Fibroblast of skin of back (primary cell): ENCODE measurements around the gene PPP1R37.
"Not testable (repeated sequence)": the region's sequence is repeated elsewhere in the genome, so short reads cannot be mapped to it uniquely, and the experiment has no call there.

Experiments
- DNase-seq: peaks from one replicate; pipeline ENCODE4 v3.0.0-alpha.2; 2013

The PPP1R37 gene

DNA sequence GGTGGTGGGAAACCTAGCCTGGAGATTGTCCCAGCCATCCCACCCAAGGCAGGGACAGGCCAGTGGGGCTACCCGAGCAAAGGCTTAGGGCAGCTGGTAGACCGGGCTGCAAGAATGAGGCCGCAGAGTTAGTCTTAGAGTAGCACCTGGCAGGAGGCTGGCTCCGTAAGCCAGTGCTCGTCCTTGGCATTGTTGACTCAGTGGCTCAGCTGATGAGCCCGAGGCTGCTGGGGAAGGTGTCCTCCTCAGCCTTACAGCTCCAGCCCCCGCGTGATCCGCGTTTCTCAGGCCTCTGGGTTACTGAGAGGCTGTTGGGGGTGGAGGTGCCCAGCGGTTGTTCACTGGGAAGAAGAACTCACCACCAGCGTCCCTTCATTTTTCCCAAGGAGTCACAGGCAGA is 24.7 kb downstream of the PPP1R37 start:
- no peak for DNase-seq

DNA sequence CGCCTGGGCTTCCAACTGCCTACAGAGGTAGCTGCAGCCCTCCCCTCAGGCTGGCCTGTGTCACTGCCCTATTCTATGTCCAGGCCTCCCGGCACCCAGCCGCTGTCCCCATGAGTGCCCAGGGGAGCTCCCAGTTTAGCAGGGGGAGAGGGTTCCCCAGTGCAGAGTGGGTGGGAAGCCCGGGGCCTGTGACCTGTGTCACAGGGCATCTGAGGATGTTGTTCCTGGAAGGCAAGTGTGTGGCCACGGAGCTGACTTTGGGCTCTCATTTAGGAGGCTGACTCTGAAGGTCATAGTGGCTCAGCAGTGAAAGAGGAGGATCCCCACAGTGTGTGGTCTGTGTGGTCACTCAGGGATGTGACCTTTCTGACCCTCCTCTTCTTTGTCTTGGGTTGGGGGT is 25.1 kb downstream of the PPP1R37 start:
- DNase-seq = no peak

- not testable (repeated sequence) for DNase-seq
Observed at GRCh38 chr19:45118591-45119355, 25.8 kb downstream of the PPP1R37 start.

- no peak for DNase-seq
Observed at GRCh38 chr19:45119582-45119981, 26.6 kb downstream of the PPP1R37 start.

DNA sequence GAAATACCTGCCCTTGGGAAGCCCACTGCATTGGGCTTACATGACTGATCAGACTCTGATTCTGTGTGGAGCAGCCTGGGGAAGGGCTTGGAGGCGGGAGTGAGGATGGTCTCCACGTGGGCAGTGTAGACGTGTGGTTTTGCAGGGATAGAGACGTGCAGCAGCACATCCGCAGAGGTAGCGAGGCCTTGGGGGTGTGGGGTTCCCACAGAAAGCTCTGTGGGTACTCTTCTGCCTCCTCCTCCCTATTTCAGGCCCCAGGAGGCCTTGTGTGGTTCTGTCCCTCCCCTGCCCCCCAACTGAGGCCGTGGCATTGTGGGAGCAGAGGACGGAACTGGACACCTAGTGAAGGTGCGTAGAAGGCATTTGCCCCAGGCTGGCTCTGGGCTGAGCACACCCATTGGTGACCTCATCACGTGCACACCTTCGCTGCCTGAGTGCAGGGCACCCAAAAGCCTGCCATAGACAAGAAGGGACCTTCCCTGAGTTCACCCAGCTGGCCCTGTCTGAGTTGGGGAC is 28.9 kb downstream of the PPP1R37 start:
- no peak for DNase-seq

DNA sequence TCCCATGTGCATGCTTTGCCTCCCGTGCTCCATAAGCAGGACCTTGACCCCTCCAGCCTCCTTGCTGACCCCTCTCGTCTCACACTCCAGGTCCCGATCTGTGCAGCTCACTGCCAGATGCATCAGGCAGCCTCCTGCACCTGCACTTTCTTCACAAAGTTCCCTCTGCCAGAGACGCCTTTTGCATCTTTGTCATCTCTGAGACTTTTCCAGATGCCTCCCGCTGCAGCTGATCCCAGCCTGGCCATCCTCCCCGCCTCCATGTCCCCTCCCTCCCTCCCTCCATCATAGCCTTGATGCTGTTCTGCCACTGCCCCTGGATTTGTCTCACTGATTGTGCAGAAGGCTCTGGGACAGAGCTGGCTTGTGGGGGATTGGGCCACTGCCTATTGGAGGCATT is 29.9 kb downstream of the PPP1R37 start:
- DNase-seq = no peak

DNA sequence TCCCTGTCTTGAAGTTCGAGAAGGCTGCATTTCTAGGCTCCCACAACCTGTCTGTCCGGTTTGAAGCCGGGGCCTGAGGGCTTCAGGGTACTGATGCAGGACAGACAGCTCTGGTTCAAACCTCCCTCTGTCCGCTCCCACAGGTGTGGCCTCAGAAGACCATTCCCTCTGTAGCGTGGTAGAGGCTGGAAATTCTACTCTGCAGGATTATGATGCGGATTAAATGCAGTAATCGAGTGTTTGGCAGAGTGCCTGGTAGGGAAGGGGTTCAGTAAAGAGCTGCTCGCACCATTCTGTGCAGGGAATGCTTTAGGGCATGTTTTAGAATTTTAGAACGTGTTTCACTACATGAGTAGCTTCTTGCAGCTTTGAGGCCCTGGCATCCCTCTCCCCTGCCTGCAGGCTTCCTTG is 30.5 kb downstream of the PPP1R37 start:
- no peak for DNase-seq

- no peak for DNase-seq
Observed at GRCh38 chr19:45124021-45124420, 31.0 kb downstream of the PPP1R37 start.

- no peak for DNase-seq
Observed at GRCh38 chr19:45125360-45125759, 32.4 kb downstream of the PPP1R37 start.

- peak; percentile 49 for DNase-seq
Observed at GRCh38 chr19:45125975-45126493, 33.1 kb downstream of the PPP1R37 start.

DNA sequence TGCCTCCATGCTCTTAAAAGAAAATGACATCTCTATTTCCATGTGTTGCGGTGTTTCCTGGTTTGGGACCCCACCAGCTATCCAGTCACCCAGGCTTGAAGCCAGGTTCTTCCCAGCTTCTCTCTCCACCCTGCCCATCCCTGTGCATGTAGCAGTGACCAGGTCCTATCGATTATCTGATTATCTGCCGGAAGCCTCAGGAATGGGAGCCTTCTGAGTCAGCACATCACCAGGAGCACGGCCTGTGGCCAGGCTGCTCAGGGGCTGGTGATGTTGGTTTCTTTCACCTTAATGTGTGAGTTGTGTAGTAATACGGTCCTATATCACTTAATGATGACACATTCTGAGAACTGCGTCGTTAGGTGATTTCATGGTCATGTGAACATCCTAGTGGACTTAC is 33.7 kb downstream of the PPP1R37 start:
- no peak for DNase-seq

- DNase-seq = no peak
Observed at GRCh38 chr19:45128146-45128545, 35.2 kb downstream of the PPP1R37 start.

GRCh38 chr19:45128806-45129205 is 35.8 kb downstream of the PPP1R37 start:
- no peak for DNase-seq

DNA sequence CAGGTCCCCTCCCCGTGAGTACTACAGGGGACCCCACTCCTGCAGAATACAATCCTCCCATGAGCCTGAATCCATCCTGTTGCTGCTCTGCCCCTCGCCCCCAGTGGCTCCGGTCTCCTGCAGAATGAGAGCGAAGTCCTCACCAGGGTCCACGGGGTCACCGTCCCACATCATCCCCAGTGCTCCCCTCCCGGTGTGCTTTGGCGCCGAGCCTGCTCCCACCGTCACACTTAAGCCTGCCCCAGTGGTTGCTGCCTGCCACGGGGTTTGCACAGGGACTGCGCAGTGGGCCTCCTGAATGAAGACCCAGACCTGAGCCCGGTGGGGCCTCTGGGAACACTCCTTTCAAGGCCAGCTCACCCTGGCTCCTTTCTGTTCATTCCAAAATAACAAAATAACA is 37.3 kb downstream of the PPP1R37 start:
- no peak for DNase-seq

DNA sequence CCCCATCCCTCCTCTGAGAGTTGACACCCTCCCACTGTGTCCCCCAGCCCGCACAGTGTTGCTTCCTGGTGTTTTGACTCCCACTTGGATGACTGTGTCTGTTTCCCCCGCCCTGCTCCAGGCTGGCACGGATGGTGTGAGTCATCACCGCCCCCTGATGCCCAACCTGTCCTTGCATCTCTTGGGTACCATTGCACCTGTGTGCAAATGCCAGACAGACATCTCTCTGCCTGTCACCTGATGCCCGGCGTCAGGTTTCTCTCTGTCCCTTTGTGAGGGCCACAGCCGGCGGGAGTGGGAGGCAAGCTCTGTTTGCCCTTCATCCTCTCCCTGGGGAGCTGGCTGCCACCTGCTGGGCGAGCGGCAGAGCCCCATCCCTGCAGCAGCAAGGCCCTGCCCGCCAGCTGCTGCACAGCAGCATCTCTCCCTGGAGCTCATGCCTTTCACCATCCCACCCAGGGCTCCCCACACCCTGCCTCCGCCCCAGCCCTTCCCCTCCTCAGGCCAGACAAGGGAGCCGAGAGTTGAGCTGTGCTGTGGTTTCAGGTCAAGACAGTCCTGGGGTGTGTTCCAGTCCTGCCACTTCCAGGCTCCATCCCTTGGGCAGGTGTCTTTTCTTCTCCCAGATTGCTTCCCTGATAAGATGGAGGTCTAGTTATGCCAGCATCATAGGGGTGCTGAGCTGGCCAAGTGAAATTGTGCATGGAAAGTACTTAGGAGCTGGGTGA is 38.1 kb downstream of the PPP1R37 start:
- peak; percentile 29 for DNase-seq

DNA sequence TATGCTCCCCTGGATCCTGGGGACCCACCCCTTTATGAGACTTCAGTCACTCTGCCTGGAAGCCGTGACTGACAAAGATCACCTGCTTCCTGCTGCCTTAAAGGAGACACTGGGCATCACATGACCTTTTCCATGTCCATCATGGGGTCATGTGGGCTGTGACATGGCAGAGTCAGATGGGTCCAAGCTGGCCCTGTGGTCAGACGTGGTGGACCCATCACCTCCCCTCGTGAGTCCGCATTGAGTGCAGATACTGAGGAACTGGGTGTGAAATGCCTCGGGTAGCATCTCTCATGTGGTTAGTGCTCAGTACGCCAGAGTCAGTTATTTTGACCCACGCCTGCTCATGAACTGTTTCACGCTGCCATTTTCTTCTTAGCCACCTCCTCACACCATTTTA is 40.7 kb downstream of the PPP1R37 start:
- DNase-seq = no peak

- DNase-seq = no peak
Observed at GRCh38 chr19:45135176-45135885, 42.4 kb downstream of the PPP1R37 start.

- no peak for DNase-seq
Observed at GRCh38 chr19:45136507-45137178, 43.7 kb downstream of the PPP1R37 start.

- no peak for DNase-seq
Observed at GRCh38 chr19:45137179-45137761, 44.3 kb downstream of the PPP1R37 start.

- DNase-seq = no peak
Observed at GRCh38 chr19:45138303-45138751, 45.3 kb downstream of the PPP1R37 start.

DNA sequence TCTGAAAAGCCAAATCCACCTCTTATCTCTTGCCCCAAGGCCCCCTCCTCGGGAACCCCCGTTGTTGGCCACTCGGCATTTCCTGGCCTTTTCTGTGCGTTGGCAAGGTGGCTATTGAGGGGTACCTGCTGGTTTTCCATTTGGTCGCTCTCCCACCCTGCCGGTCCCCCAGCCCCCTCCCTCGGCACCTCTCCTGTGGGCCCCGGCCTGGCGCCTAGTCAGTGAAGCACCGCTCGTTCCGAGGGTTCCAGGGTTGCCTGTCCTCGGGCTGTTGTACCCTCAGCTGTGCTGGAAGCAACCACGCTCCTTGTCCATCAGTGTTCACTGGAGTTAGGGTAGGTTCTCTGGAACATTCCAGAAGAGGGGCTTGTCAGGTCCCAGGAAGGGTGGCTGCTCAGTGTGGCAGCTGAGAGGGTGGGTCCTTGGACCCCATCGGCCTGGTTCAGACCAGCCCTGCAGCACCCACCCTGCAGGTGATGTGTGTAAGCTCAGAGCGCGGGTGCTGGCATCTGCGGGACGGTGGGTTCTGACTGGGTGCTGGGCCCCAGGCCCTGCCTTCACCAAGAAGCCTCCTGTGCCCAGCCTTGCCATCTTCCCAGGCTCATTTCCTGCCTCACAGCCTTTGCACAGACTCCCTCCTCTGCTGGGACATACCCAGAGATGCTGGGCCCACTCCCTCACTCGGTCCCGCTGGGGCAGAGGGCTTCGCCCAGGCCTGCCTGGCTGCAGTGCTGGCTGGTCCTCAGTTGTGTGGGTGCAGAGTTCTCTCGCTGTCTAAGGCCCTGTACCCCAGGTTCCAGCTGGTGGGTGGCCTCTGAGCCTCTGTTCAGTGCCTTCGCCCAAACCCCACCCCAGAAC is 46.5 kb downstream of the PPP1R37 start:
- DNase-seq = no peak
